Measurements from ENCODE around the gene PTPRM.

PTPRM gene

GRCh38 chr18:8116341-8117005 lies 549.4 kb downstream of the PTPRM start:
- H3K9me3 ChIP-seq, result no peaks in the 10 kb centered on the region
- no peak for TF ChIP-seq CTCF (IDR thresholded peaks at IDR 0.05)
- H3K4me1 ChIP-seq (ENCODE audit: control insufficient read depth in 1 of 2, insufficient read depth in 1 of 2, low read depth in 1 of 2, low read length in 1 of 2), result no peaks in the 10 kb centered on the region
- H3K4me3 ChIP-seq (ENCODE audit: low read depth in 1 of 2, low read length in 1 of 2), result no peak overlapping the region
- H3K27me3 ChIP-seq, result no peaks in the 10 kb centered on the region
- H3K36me3 ChIP-seq, result no peaks in the 10 kb centered on the region
- H3K27ac ChIP-seq, result no peak overlapping the region

DNA sequence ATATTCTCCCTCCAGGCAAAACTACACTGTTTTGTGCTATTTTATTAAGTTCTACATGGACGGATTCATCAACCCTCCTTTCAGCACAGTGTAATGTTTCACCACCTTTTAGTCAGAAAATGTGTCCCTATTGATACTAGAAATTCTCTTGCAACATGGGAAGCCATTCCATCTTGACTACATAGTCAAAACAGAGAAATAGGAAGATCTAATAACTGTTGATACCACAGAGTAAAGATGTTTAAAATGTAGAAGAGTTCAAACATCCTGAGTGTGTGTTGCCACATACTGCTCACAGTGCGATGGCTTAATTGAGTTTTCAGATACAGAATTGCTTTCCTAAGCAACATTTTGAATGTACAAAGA lies 549.9 kb downstream of the PTPRM start:
- no peaks in the 10 kb centered on the region for H3K9me3 ChIP-seq
- H3K4me3 ChIP-seq (ENCODE audit: low read depth in 1 of 2, low read length in 1 of 2), result no peak overlapping the region
- H3K4me1 ChIP-seq (ENCODE audit: control insufficient read depth in 1 of 2, insufficient read depth in 1 of 2, low read depth in 1 of 2, low read length in 1 of 2), result no peaks in the 10 kb centered on the region
- no peaks in the 10 kb centered on the region for H3K27me3 ChIP-seq
- no peak for TF ChIP-seq CTCF (IDR thresholded peaks at IDR 0.05)
- no peaks in the 10 kb centered on the region for H3K36me3 ChIP-seq
- H3K27ac ChIP-seq, result no peak overlapping the region

DNA sequence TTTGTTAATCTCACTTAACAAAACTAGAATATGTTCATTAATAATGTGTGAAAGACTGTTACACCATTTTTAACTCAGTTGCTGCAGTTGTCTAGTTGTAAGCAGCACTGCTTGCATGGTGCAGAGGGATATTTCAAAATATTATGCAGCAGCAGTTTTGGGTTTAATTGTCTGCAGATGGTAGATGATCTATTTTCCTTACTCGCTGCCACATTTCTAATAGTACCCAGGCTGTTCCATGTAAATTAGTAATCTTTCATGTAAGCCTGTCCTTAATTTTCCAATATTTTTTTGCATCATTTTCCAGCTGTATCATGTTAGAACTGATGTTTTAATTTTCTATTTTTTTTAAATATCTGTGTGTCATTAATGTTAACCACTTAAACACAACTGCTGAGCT lies 554.0 kb downstream of the PTPRM start:
- H3K27ac ChIP-seq, result no peak overlapping the region
- H3K4me3 ChIP-seq (ENCODE audit: low read depth in 1 of 2, low read length in 1 of 2), result no peak overlapping the region
- no peaks in the 10 kb centered on the region for H3K27me3 ChIP-seq
- H3K9me3 ChIP-seq, result no peaks in the 10 kb centered on the region
- H3K4me1 ChIP-seq (ENCODE audit: control insufficient read depth in 1 of 2, insufficient read depth in 1 of 2, low read depth in 1 of 2, low read length in 1 of 2), result no peaks in the 10 kb centered on the region
- TF ChIP-seq CTCF (IDR thresholded peaks at IDR 0.05), result no peak
- no peaks in the 10 kb centered on the region for H3K36me3 ChIP-seq

DNA sequence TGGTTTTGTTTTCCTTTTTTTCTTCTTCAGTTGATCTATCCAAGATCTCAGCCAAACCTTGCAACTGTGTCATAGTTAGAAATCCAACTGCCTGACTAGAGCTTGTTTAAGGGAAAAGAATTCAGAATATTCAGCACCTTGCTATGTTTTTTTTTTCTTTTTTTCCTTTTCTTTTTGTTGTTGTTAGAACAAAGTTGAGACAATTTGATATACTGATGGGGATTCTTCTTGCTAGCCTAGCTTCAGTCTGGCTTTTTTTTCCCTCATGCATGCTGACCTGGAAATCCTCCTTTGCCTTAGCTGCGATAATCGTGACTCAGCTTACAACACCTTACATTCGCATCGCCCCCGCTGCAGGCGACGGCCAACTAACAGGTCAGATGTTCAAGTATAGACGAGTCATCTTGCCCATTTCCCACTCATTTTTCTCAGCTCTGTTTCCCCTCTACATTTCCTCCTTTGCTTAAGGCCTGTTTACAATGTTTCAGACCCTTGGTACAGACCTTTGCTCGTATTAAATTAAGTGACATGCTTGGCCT lies 554.9 kb downstream of the PTPRM start:
- H3K4me1 ChIP-seq (ENCODE audit: control insufficient read depth in 1 of 2, insufficient read depth in 1 of 2, low read depth in 1 of 2, low read length in 1 of 2), result no peaks in the 10 kb centered on the region
- no peak overlapping the region for H3K27ac ChIP-seq
- H3K27me3 ChIP-seq, result no peaks in the 10 kb centered on the region
- TF ChIP-seq CTCF (IDR thresholded peaks at IDR 0.05), result no peak
- no peak overlapping the region for H3K4me3 ChIP-seq (ENCODE audit: low read depth in 1 of 2, low read length in 1 of 2)
- no peaks in the 10 kb centered on the region for H3K9me3 ChIP-seq
- H3K36me3 ChIP-seq, result no peaks in the 10 kb centered on the region

DNA sequence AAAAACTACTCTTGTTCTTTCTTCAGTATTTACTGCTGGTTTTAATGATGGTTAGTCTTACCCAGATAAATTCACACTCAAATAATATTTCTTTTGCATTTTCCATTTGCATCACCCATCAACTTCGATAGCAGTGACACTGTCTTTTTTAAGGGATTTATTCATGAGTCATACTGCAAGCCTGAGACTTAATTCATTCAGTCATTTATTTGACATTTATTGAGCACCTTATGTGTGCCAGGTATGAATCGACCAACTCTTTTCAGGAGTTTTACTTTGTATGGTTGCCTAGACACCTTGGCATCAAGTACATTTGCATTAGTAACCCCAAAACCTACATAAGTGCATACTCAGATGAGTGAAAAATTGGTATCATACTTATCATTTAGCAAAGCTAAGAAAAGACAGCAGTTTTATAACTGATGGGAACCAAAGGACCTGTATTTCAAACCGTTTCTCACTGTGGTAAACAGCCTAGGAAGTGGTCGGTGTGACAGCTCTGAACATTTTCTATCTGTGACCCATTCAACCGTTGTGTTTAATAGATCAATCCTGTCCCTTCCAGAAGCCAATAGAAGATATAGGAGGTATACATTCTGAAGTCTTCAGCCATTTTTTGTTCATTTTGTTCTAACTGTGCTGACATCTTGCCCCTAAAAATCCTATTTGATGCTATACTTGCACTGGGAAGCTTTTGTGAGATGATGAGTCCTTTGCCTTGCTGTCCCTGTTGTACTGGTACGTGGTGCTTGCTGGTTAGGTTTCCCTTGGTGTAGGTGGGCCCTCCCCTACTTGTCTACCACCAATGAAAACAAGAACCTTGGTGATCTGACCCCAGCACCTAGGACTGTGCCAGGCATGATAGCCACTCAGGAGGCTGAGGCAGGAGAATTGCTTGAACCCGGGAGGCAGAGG lies 557.4 kb downstream of the PTPRM start:
- no peaks in the 10 kb centered on the region for H3K27me3 ChIP-seq
- H3K9me3 ChIP-seq, result no peaks in the 10 kb centered on the region
- H3K4me3 ChIP-seq (ENCODE audit: low read depth in 1 of 2, low read length in 1 of 2), result no peak overlapping the region
- TF ChIP-seq CTCF (IDR thresholded peaks at IDR 0.05), result no peak
- H3K36me3 ChIP-seq, result no peaks in the 10 kb centered on the region
- H3K4me1 ChIP-seq (ENCODE audit: control insufficient read depth in 1 of 2, insufficient read depth in 1 of 2, low read depth in 1 of 2, low read length in 1 of 2), result no peaks in the 10 kb centered on the region
- H3K27ac ChIP-seq, result no peak overlapping the region

Data from neutrophil (primary cell).